Measurements from ENCODE around the gene ARPC5L. TPM values are rescaled to one million over a fixed set of nuclear protein-coding genes. Genes with fewer than 3 reads are reported as not detected.

Gene ARPC5L
- total and polyA plus RNA-seq, 9 of the 15 experiments (the other 6 are each of a cell fraction or from before 2014, with no cell fraction given): 25.4 to 113 (median 63.8) TPM

GRCh38 chr9:124852829-124853531, 8.9 kb upstream of the ARPC5L start, which contains the start of gene WDR38 (continued):
- TF ChIP-seq STAG1 (CRISPR knock-in tag; IDR thresholded peaks at IDR 0.05; ENCODE audit: borderline replicate concordance): peak; percentile 97
- TF ChIP-seq CBX5 (IDR thresholded peaks at IDR 0.05; ENCODE audit: borderline replicate concordance, low read depth): 0 out of 2 replicates have a peak, but pooled peaks have one; percentile 13
- TF ChIP-seq RB1 (IDR thresholded peaks at IDR 0.05; ENCODE audit: low read depth): peak; percentile 93
- TF ChIP-seq, protein P1, sequence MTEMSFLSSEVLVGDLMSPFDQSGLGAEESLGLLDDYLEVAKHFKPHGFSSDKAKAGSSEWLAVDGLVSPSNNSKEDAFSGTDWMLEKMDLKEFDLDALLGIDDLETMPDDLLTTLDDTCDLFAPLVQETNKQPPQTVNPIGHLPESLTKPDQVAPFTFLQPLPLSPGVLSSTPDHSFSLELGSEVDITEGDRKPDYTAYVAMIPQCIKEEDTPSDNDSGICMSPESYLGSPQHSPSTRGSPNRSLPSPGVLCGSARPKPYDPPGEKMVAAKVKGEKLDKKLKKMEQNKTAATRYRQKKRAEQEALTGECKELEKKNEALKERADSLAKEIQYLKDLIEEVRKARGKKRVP (CRISPR knock-in tag; IDR thresholded peaks at IDR 0.05): 0 out of 2 replicates have a peak, but pooled peaks have one; percentile 3
- no peak for TF ChIP-seq ETV1 (tag; conservative IDR thresholded peaks at IDR 0.05; ENCODE audit: low read depth)
- TF ChIP-seq, protein P2, sequence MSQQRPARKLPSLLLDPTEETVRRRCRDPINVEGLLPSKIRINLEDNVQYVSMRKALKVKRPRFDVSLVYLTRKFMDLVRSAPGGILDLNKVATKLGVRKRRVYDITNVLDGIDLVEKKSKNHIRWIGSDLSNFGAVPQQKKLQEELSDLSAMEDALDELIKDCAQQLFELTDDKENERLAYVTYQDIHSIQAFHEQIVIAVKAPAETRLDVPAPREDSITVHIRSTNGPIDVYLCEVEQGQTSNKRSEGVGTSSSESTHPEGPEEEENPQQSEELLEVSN (IDR thresholded peaks at IDR 0.05; ENCODE audit: borderline replicate concordance in 1 of 2, extremely low read depth in 1 of 2, insufficient read depth in 1 of 2, insufficient read length in 1 of 2, low read depth in 1 of 2, low read length in 1 of 2, poor library complexity in 1 of 2, severe bottlenecking in 1 of 2): peak in 1 of 2 experiments; percentile 55
- no peak for TF ChIP-seq CREB1 (IDR thresholded peaks at IDR 0.05)
- TF ChIP-seq CREB1 (CRISPR knock-in tag; IDR thresholded peaks at IDR 0.05): peak; percentile 79
- peak; percentile 51; the same call in 1 of the 2 replicates for TF ChIP-seq FOXJ3 (CRISPR knock-in tag; IDR thresholded peaks at IDR 0.05)
- peak; percentile 58 for TF ChIP-seq PKNOX1 (IDR thresholded peaks at IDR 0.05)
- TF ChIP-seq FOXJ2 (tag; IDR thresholded peaks at IDR 0.05): peak; percentile 72
- peak; percentile 50 for TF ChIP-seq SRSF7 (optimal IDR thresholded peaks at IDR 0.05; ENCODE audit: low read depth, low read length)
- TF ChIP-seq NR1H2 (CRISPR knock-in tag; IDR thresholded peaks at IDR 0.05): 0 out of 2 replicates have a peak, but pooled peaks have one; percentile 70
- TF ChIP-seq ZFX (CRISPR knock-in tag; IDR thresholded peaks at IDR 0.05): peak; percentile 77
- peak; percentile 15; the same call in 1 of the 2 replicates for TF ChIP-seq JUND (IDR thresholded peaks at IDR 0.05; ENCODE audit: borderline replicate concordance, low read depth, low read length)
- 0 out of 3 replicates have a peak, but pooled peaks have one; percentile 47 for TF ChIP-seq JUND (tag; IDR thresholded peaks at IDR 0.05; ENCODE audit: borderline replicate concordance, low read depth, low read length)
- TF ChIP-seq PURB (CRISPR knock-in tag; IDR thresholded peaks at IDR 0.05; ENCODE audit: low read depth): no peak
- TF ChIP-seq POLR2H (tag; IDR thresholded peaks at IDR 0.05; ENCODE audit: low read depth): no peak
- TF ChIP-seq SAFB (IDR thresholded peaks at IDR 0.05; ENCODE audit: borderline replicate concordance, low read depth, low read length): peak; percentile 68; the same call in 1 of the 2 replicates
